ENCODE data around the gene OR52R1. TPM values are rescaled to one million over a fixed set of nuclear protein-coding genes. Genes with fewer than 3 reads are reported as not detected.
"Not testable (repeated sequence)": the region's sequence is repeated elsewhere in the genome, so short reads cannot be mapped to it uniquely, and the experiment has no call there.

The OR52R1 gene
- total RNA-seq, 1 donor from 2014 or later = not detected

GRCh38 chr11:4809246-4809645, 5.1 kb upstream of the OR52R1 start:
- CTCF ChIA-PET = no interaction called here
- H3K4me3 Mint-ChIP-seq = no peak overlapping the region

GRCh38 chr11:4808476-4808875, 4.3 kb upstream of the OR52R1 start:
- Mint-ChIP-seq H3K9me3 (no peaks in the 10 kb centered on the region), H3K36me3 (ENCODE audit: low read depth) (no peaks in the 10 kb centered on the region), H3K27me3 (no peaks in the 10 kb centered on the region), H3K27ac (no peak overlapping the region), H3K4me3 (no peak overlapping the region), H3K4me1 (no peaks in the 10 kb centered on the region)
- intact Hi-C loops (cut with micrococcal nuclease) = no loop called here
- POLR2A ChIA-PET = no interaction called here
- DNase-seq = no peak
- CTCF ChIA-PET = no interaction called here
- no peak for ATAC-seq (ENCODE audit: low read depth)
- no peak for TF ChIP-seq CTCF (IDR thresholded peaks at IDR 0.05)

More at GRCh38 chr11:4809246-4809645, 5.1 kb upstream of the OR52R1 start:
- ATAC-seq (ENCODE audit: low read depth) = no peak
- no peak for DNase-seq
- Mint-ChIP-seq H3K9me3 (no peaks in the 10 kb centered on the region), H3K27ac (no peak overlapping the region), H3K4me1 (no peaks in the 10 kb centered on the region), H3K36me3 (ENCODE audit: low read depth) (no peaks in the 10 kb centered on the region), H3K27me3 (no peaks in the 10 kb centered on the region)
- POLR2A ChIA-PET = no interaction called here
- intact Hi-C loops (cut with micrococcal nuclease) = no loop called here
- no peak for TF ChIP-seq CTCF (IDR thresholded peaks at IDR 0.05)

GRCh38 chr11:4801316-4801715, 2.9 kb downstream of the OR52R1 start:
- CTCF ChIA-PET; ATAC-seq (ENCODE audit: low read depth); intact Hi-C loops (cut with micrococcal nuclease); H3K4me3 Mint-ChIP-seq; H3K27me3 Mint-ChIP-seq; H3K36me3 Mint-ChIP-seq (ENCODE audit: low read depth); H3K27ac Mint-ChIP-seq; POLR2A ChIA-PET; H3K4me1 Mint-ChIP-seq; DNase-seq; H3K9me3 Mint-ChIP-seq: not testable (repeated sequence)

- Mint-ChIP-seq H3K9me3 (peaks cover 2% of the 10 kb centered on the region), H3K27me3 (no peaks in the 10 kb centered on the region)
- CTCF ChIA-PET = no interaction called here
Measured at GRCh38 chr11:4798427-4799183, 5.6 kb downstream of the OR52R1 start.

GRCh38 chr11:4797206-4797605, 7.0 kb downstream of the OR52R1 start:
- ATAC-seq (ENCODE audit: low read depth) = no peak
- no peak for DNase-seq
- CTCF ChIA-PET = no interaction called here
- Mint-ChIP-seq H3K4me3 (no peak overlapping the region), H3K36me3 (ENCODE audit: low read depth) (no peaks in the 10 kb centered on the region), H3K27ac (no peak overlapping the region), H3K4me1 (no peaks in the 10 kb centered on the region), H3K9me3 (peaks cover 2% of the 10 kb centered on the region), H3K27me3 (no peaks in the 10 kb centered on the region)
- POLR2A ChIA-PET = no interaction called here
- intact Hi-C loops (cut with micrococcal nuclease) = no loop called here
- TF ChIP-seq CTCF (IDR thresholded peaks at IDR 0.05) = no peak

More at GRCh38 chr11:4798427-4799183, 5.6 kb downstream of the OR52R1 start:
- POLR2A ChIA-PET = no interaction called here
- no peaks in the 10 kb centered on the region for H3K4me1 Mint-ChIP-seq
- H3K4me3 Mint-ChIP-seq = no peak overlapping the region
- intact Hi-C loops (cut with micrococcal nuclease) = no loop called here
- no peak for DNase-seq
- no peak for ATAC-seq (ENCODE audit: low read depth)
- no peak for TF ChIP-seq CTCF (IDR thresholded peaks at IDR 0.05)
- H3K36me3 Mint-ChIP-seq (ENCODE audit: low read depth) = no peaks in the 10 kb centered on the region
- no peak overlapping the region for H3K27ac Mint-ChIP-seq

- ChIA-PET POLR2A (no interaction called here), CTCF (no interaction called here)
- intact Hi-C loops (cut with micrococcal nuclease) = no loop called here
- no peak overlapping the region for H3K4me3 Mint-ChIP-seq
- H3K27me3 Mint-ChIP-seq = no peaks in the 10 kb centered on the region
- no peaks in the 10 kb centered on the region for H3K9me3 Mint-ChIP-seq
- TF ChIP-seq CTCF (IDR thresholded peaks at IDR 0.05) = no peak
- no peak overlapping the region for H3K27ac Mint-ChIP-seq
- H3K36me3 Mint-ChIP-seq (ENCODE audit: low read depth) = no peaks in the 10 kb centered on the region
- ATAC-seq (ENCODE audit: low read depth) (no peak), DNase-seq (no peak)
- H3K4me1 Mint-ChIP-seq = no peaks in the 10 kb centered on the region
Measured at GRCh38 chr11:4782454-4782853, 21.7 kb downstream of the OR52R1 start.

Measured in activated B cell treated with CpG ODN at 0.5 μM for 24 hours (primary cell).